Esophagus squamous epithelium (tissue), 4 donors: Measurements from ENCODE around the gene FERMT2.

Source experiments
- POLR2A ChIP-seq, 4 donors: fragments of 450-650 bp; IDR thresholded peaks; one replicate each; pipeline ENCODE4 v1.6.1; 2017; ENCODE audit warnings: antibody characterized with exemption in 4 of 4, mild to moderate bottlenecking in 4 of 4, moderate library complexity in 3 of 4
- TF ChIP-seq, protein P1 (sequence below), 6 experiments: fragments of 450-650 bp in 4 of 6; fragments of 200-600 bp in 2 of 6; sonication (generic) in 2 of 6; IDR thresholded peaks; one replicate each; pipeline ENCODE4 v1.5.1; 2016 to 2019; ENCODE audit warnings: antibody characterized with exemption in 6 of 6, mild to moderate bottlenecking in 4 of 6, moderate library complexity in 4 of 6

DNA sequence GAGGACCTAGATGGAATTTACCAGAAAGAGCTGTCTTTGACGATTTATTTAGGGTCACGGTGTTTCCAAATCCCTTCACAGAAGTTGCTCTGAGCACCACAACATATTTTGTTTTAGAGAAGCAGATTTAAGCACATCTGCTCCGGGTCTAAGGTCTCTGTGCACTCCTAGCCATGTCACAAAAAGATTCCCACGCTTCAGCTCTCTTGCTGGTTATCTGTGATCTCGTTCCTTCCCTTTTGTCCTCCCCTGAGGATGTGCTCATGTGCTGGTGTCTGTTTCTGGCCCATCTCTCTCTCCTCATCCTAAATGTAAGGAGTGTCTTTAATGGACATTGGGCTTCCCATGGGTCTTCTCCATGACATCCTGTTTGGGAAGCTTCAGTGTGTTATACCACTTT is 105.8 kb downstream of the FERMT2 start:
- TF ChIP-seq POLR2A (IDR thresholded peaks at IDR 0.05) = no peak
- TF ChIP-seq, protein P1, sequence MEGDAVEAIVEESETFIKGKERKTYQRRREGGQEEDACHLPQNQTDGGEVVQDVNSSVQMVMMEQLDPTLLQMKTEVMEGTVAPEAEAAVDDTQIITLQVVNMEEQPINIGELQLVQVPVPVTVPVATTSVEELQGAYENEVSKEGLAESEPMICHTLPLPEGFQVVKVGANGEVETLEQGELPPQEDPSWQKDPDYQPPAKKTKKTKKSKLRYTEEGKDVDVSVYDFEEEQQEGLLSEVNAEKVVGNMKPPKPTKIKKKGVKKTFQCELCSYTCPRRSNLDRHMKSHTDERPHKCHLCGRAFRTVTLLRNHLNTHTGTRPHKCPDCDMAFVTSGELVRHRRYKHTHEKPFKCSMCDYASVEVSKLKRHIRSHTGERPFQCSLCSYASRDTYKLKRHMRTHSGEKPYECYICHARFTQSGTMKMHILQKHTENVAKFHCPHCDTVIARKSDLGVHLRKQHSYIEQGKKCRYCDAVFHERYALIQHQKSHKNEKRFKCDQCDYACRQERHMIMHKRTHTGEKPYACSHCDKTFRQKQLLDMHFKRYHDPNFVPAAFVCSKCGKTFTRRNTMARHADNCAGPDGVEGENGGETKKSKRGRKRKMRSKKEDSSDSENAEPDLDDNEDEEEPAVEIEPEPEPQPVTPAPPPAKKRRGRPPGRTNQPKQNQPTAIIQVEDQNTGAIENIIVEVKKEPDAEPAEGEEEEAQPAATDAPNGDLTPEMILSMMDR (IDR thresholded peaks at IDR 0.05) = no peak
